GM12873 (cell line): ENCODE measurements around the gene SLC8A1.

ENCODE experiments used
- CTCF ChIP-seq: IDR thresholded peaks from 2 replicates; pipeline ENCODE4 v1.5.1; 2012; ENCODE audit warnings: low read depth, mild to moderate bottlenecking, moderate library complexity, low read length, control low read depth; ENCODE audit not compliant: insufficient read depth; ENCODE audit errors: missing control alignments

Gene SLC8A1

DNA sequence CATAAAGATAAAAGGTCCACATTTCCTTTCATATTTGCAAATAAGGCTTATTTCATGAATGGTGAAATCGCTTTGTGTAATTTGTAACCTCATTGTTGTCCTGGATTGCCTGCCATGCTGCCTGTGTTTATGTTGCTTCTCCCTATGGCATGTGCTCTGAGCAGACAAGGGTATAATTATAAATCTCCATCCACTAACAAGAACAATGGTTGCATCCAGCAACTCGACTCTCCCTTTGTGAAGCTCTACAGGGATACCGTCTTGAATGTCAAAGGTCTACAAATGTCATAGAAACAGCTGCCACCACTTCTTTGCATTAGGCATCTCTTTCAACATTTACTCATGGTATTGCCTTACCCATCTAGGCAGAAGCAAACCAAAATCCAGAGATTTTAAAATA is 209.6 kb downstream of the SLC8A1 start:
- TF ChIP-seq CTCF, result no peak

DNA sequence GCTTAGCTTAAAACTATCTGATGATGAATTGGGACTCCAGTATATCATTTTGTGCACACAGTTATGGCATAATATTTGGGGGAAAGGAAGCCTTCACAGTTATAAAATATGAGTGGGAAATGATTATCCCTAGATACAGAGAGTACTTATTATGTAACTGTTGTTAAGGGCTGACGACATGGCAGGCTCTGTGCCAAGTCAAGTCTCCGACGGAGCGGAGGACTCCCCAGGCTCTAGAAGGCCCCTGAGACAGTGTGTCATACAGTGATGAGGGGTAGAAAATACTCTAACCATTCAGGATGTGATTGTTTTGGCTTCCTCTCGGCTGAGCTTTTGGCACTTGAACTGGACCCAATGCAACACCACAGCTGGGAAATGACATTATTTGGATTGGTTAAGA is 211.8 kb downstream of the SLC8A1 start:
- TF ChIP-seq CTCF, result no peak

- no peak for TF ChIP-seq CTCF
Observed at GRCh38 chr2:40230707-40231432, 221.0 kb downstream of the SLC8A1 start.

DNA sequence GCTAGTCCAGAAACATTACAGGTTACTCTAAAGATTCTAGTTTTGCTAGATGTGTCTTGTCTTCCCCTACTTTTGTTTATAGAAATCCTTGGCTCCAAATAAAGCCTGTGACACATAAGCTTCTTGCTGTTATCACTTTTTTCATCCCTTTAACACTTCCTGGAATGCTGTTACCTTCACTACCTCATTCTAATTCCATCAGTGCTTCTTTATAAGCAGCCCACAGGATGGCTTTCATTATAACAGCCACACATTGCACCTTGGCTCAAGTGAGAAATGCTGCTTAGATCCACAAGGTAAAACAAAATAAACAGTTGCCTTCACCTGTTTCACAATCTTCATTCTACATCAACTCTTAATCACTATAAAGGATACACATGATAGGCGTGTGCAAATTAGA is 221.7 kb downstream of the SLC8A1 start:
- no peak for TF ChIP-seq CTCF

DNA sequence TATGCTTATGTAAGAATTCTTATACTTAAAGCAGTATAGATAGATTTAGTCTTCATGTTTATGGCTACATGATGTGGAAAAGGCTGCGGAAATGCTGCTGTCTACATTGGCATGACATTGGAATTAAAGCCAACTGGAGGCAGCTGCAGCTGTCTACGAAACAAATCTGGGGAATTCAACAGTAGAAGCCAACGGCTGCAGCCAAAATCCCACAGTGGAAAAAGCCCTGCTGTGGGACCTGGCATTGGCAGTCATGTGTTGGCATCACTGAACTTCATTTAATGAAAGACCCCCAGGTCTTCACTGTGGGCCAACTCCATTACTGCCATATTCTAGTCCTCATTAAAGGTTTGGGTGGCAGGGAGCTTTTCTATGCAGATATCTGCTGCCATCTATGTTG is 223.6 kb downstream of the SLC8A1 start:
- TF ChIP-seq CTCF, result no peak

- TF ChIP-seq CTCF, result no peak
Observed at GRCh38 chr2:40227210-40227609, 224.7 kb downstream of the SLC8A1 start.

DNA sequence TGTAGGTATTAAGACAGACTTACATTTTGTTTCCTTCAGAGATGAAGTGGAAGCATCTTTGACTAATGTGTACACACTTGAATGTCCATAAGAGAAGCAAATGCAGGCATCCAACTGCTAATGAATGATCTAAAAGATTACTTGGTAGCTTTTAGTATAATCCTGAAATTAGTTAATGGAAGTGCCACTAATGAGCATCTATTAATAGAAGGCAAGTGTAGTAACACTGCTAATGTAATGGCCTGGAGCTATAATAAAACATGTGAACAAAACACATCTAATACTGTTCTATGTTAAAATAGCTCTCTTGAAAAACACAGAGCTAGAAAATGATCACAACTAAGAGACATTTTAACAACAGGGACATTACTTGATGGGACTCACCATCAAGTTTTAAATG is 225.3 kb downstream of the SLC8A1 start:
- TF ChIP-seq CTCF, result no peak
